WTC11 (cell line): ENCODE data around the gene MAPKAP1. TPM values are rescaled to one million over a fixed set of nuclear protein-coding genes. Genes with fewer than 3 reads are reported as not detected.

Experiments
- ATAC-seq: fragments of 200-7000 bp; cut with Tn5 transposase; 2 replicates; pipeline ENCODE4 v1.10.0; 2021; ENCODE audit warnings: mild to moderate bottlenecking, moderate library complexity
- CTCF ChIA-PET: fragments of 300-600 bp; sonication (Branson Sonifier 250); formaldehyde crosslinking; loops from one replicate; lab custom pipeline; 2021; ENCODE audit warnings: antibody characterized with exemption; lab: Charles Lee
- POLR2A ChIA-PET: fragments of 350-600 bp; sonication (Branson Sonifier 250); formaldehyde crosslinking; loops from one replicate; lab custom pipeline; 2021; ENCODE audit warnings: antibody characterized with exemption; lab: Charles Lee
- DNase-seq: peaks from one replicate; pipeline ENCODE4 v3.0.0; 2021; ENCODE audit warnings: low spot score
- H3K27ac Mint-ChIP-seq: 2 replicates; pipeline ENCODE4 v1.8.0; 2021; ENCODE audit warnings: mixed read lengths
- H3K27me3 Mint-ChIP-seq: 2 replicates; pipeline ENCODE4 v1.8.0; 2021; ENCODE audit warnings: low read depth, mild to moderate bottlenecking, moderate library complexity, mixed read lengths
- H3K36me3 Mint-ChIP-seq: 2 replicates; pipeline ENCODE4 v1.8.0; 2021; ENCODE audit warnings: mixed read lengths
- H3K4me1 Mint-ChIP-seq: 2 replicates; pipeline ENCODE4 v1.8.0; 2022; ENCODE audit warnings: mixed read lengths
- H3K4me3 Mint-ChIP-seq: 2 replicates; pipeline ENCODE4 v1.8.0; 2021; ENCODE audit warnings: mild to moderate bottlenecking, moderate library complexity, mixed read lengths
- H3K9me3 Mint-ChIP-seq: 2 replicates; pipeline ENCODE4 v1.8.0; 2021; ENCODE audit warnings: mixed read lengths
- ATF3 ChIP-seq: sonication (generic); formaldehyde crosslinking; conservative IDR thresholded peaks from 2 replicates; pipeline ENCODE4 v1.8.1; 2022; ENCODE audit warnings: mild to moderate bottlenecking, missing genetic modification reagents
- CBFB ChIP-seq: sonication (generic); formaldehyde crosslinking; IDR thresholded peaks from 2 replicates; pipeline ENCODE4 v1.8.1; 2022; ENCODE audit warnings: mild to moderate bottlenecking, low read depth, missing genetic modification reagents
- GABPB1 ChIP-seq: sonication (generic); formaldehyde crosslinking; IDR thresholded peaks from 2 replicates; pipeline ENCODE4 v1.8.1; 2023; ENCODE audit warnings: mild to moderate bottlenecking, missing genetic modification reagents
- HMGA2 ChIP-seq: fragments of 250-450 bp; sonication (Bioruptor Pico); IDR thresholded peaks from 2 replicates; pipeline ENCODE4 v1.4.0; 2021; ENCODE audit warnings: mild to moderate bottlenecking, moderate library complexity
- JAZF1 ChIP-seq: fragments of 250-450 bp; sonication (Bioruptor Pico); IDR thresholded peaks from 2 replicates; pipeline ENCODE4 v1.9.0; 2021; ENCODE audit warnings: moderate library complexity, mild to moderate bottlenecking, inconsistent platforms
- NFYB ChIP-seq: sonication (generic); formaldehyde crosslinking; conservative IDR thresholded peaks from 2 replicates; pipeline ENCODE4 v1.8.0; 2022; ENCODE audit warnings: low read depth, missing genetic modification reagents
- PRRX2 ChIP-seq: fragments of 250-450 bp; sonication (Bioruptor Pico); IDR thresholded peaks from 2 replicates; pipeline ENCODE4 v1.8.0; 2021; ENCODE audit warnings: mild to moderate bottlenecking
- RELA ChIP-seq: sonication (generic); formaldehyde crosslinking; IDR thresholded peaks from 2 replicates; pipeline ENCODE4 v1.8.1; 2022; ENCODE audit warnings: missing genetic modification reagents, mild to moderate bottlenecking, borderline replicate concordance
- TCF7 ChIP-seq: sonication (generic); formaldehyde crosslinking; IDR thresholded peaks from 2 replicates; pipeline ENCODE4 v1.8.0; 2022; ENCODE audit warnings: mild to moderate bottlenecking, low read depth, missing genetic modification reagents, moderate library complexity
- TP53 ChIP-seq: sonication (generic); formaldehyde crosslinking; IDR thresholded peaks from 2 replicates; pipeline ENCODE4 v1.8.1; 2023; ENCODE audit warnings: mild to moderate bottlenecking, missing genetic modification reagents
- ZNF121 ChIP-seq: sonication (generic); formaldehyde crosslinking; IDR thresholded peaks from 2 replicates; pipeline ENCODE4 v1.8.0; 2023; ENCODE audit warnings: missing genetic modification reagents
- ZNF232 ChIP-seq: sonication (generic); formaldehyde crosslinking; IDR thresholded peaks from 2 replicates; pipeline ENCODE4 v1.8.0; 2022; ENCODE audit warnings: mild to moderate bottlenecking, missing genetic modification reagents
- ZSCAN18 ChIP-seq: fragments of 250-450 bp; sonication (Bioruptor Pico); IDR thresholded peaks from 2 replicates; pipeline ENCODE4 v2.1.2; 2022; ENCODE audit warnings: mild to moderate bottlenecking, moderate library complexity
- total RNA-seq: library from RNA; stranded (reverse); gene quantifications from 3 replicates; pipeline ENCODE4 v1.2.3, GENCODE V29; 2021
- TF ChIP-seq, protein P1 (sequence below): sonication (generic); formaldehyde crosslinking; IDR thresholded peaks from 2 replicates; pipeline ENCODE4 v1.8.0; 2023; ENCODE audit warnings: missing genetic modification reagents
- TF ChIP-seq, protein P2 (sequence below): sonication (generic); formaldehyde crosslinking; IDR thresholded peaks from 2 replicates; pipeline ENCODE4 v1.8.1; 2023; ENCODE audit warnings: mild to moderate bottlenecking, missing genetic modification reagents
- TF ChIP-seq, protein P3 (sequence below): fragments of 250-450 bp; sonication (Bioruptor Pico); IDR thresholded peaks from 2 replicates; pipeline ENCODE4 v1.9.0; 2021; ENCODE audit warnings: mild to moderate bottlenecking
- TF ChIP-seq, protein P4 (sequence below): sonication (generic); formaldehyde crosslinking; IDR thresholded peaks from 2 replicates; pipeline ENCODE4 v1.8.1; 2023; ENCODE audit warnings: mild to moderate bottlenecking, missing genetic modification reagents, moderate library complexity
- TF ChIP-seq, protein P5 (sequence below): sonication (generic); formaldehyde crosslinking; IDR thresholded peaks from 2 replicates; pipeline ENCODE4 v1.8.1; 2023; ENCODE audit warnings: mild to moderate bottlenecking, missing genetic modification reagents, borderline replicate concordance
- TF ChIP-seq, protein P6 (sequence below): sonication (generic); formaldehyde crosslinking; IDR thresholded peaks from 2 replicates; pipeline ENCODE4 v1.8.0; 2023; ENCODE audit warnings: mild to moderate bottlenecking, missing genetic modification reagents

Gene MAPKAP1
- total RNA-seq, 1 experiment from 2014 or later: 111 TPM

GRCh38 chr9:125443367-125443766 is 263.6 kb downstream of the MAPKAP1 start (continued):
- no peak for TF ChIP-seq ZNF121 (CRISPR knock-in tag)
- TF ChIP-seq, protein P1, sequence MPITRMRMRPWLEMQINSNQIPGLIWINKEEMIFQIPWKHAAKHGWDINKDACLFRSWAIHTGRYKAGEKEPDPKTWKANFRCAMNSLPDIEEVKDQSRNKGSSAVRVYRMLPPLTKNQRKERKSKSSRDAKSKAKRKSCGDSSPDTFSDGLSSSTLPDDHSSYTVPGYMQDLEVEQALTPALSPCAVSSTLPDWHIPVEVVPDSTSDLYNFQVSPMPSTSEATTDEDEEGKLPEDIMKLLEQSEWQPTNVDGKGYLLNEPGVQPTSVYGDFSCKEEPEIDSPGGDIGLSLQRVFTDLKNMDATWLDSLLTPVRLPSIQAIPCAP: no peak
- TF ChIP-seq GABPB1 (CRISPR knock-in tag): no peak
- TF ChIP-seq, all 79 proteins: peak for 0

- ChIA-PET POLR2A (interaction anchor here (0.6 to 0.7 kb wide), 2 partner anchors 8 to 62 kb away, joined by 4 read pairs; no protein-coding TSS in a partner anchor), CTCF (interaction anchor here (0.6 kb wide), 1 partner anchor 12 kb away, joined by 3 read pairs; no protein-coding TSS in a partner anchor)
- Mint-ChIP-seq H3K27ac (peak overlapping the region; percentile 44; the same call in 1 of the 2 replicates), H3K27me3 (no peaks in the 10 kb centered on the region), H3K4me1 (peaks cover 12% of the 10 kb centered on the region), H3K4me3 (no peak overlapping the region), H3K9me3 (no peaks in the 10 kb centered on the region), H3K36me3 (peaks cover 7% of the 10 kb centered on the region)
- TF ChIP-seq JAZF1 (no peak), HMGA2 (CRISPR knock-in tag) (no peak), RELA (no peak), TCF7 (CRISPR knock-in tag) (no peak), PRRX2 (no peak), TP53 (CRISPR knock-in tag) (no peak), CBFB (no peak)
- TF ChIP-seq, protein P2, sequence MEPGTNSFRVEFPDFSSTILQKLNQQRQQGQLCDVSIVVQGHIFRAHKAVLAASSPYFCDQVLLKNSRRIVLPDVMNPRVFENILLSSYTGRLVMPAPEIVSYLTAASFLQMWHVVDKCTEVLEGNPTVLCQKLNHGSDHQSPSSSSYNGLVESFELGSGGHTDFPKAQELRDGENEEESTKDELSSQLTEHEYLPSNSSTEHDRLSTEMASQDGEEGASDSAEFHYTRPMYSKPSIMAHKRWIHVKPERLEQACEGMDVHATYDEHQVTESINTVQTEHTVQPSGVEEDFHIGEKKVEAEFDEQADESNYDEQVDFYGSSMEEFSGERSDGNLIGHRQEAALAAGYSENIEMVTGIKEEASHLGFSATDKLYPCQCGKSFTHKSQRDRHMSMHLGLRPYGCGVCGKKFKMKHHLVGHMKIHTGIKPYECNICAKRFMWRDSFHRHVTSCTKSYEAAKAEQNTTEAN (CRISPR knock-in tag): no peak
- TF ChIP-seq, protein P3, sequence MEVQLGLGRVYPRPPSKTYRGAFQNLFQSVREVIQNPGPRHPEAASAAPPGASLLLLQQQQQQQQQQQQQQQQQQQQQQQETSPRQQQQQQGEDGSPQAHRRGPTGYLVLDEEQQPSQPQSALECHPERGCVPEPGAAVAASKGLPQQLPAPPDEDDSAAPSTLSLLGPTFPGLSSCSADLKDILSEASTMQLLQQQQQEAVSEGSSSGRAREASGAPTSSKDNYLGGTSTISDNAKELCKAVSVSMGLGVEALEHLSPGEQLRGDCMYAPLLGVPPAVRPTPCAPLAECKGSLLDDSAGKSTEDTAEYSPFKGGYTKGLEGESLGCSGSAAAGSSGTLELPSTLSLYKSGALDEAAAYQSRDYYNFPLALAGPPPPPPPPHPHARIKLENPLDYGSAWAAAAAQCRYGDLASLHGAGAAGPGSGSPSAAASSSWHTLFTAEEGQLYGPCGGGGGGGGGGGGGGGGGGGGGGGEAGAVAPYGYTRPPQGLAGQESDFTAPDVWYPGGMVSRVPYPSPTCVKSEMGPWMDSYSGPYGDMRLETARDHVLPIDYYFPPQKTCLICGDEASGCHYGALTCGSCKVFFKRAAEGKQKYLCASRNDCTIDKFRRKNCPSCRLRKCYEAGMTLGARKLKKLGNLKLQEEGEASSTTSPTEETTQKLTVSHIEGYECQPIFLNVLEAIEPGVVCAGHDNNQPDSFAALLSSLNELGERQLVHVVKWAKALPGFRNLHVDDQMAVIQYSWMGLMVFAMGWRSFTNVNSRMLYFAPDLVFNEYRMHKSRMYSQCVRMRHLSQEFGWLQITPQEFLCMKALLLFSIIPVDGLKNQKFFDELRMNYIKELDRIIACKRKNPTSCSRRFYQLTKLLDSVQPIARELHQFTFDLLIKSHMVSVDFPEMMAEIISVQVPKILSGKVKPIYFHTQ (CRISPR knock-in tag): no peak
- ATAC-seq: no peak
- DNase-seq: no peak
These were observed 264.6 kb downstream of the MAPKAP1 start for GRCh38 chr9:125442452-125442851.

DNA sequence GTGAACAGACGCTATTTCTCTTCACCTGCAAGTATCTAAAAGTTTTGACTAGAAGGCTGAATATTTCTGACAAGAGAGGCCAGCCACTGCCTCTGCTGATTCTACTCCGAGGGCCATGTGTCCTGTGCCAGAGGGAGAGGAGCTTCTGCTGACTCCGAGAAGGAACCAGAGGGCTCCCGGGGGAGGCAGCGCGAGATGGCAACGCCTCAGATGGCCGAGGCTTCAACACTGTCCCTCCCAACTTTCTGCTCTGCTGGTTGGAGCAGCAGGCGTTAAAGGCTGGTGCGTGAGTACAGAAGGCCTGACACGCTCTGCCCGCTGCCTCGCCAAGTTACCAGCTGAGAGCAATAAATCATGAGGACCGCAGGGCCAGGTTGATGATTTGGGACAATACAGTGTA is 266.6 kb downstream of the MAPKAP1 start:
- no peaks in the 10 kb centered on the region for H3K9me3 Mint-ChIP-seq
- CTCF ChIA-PET: interaction anchor here (1.9 kb wide), 1 partner anchor 33 kb away, joined by 6 read pairs; no protein-coding TSS in a partner anchor
- peaks cover 3% of the 10 kb centered on the region for H3K4me1 Mint-ChIP-seq
- no peak for TF ChIP-seq ATF3 (CRISPR knock-in tag)
- TF ChIP-seq NFYB (CRISPR knock-in tag): no peak
- TF ChIP-seq, protein P4, sequence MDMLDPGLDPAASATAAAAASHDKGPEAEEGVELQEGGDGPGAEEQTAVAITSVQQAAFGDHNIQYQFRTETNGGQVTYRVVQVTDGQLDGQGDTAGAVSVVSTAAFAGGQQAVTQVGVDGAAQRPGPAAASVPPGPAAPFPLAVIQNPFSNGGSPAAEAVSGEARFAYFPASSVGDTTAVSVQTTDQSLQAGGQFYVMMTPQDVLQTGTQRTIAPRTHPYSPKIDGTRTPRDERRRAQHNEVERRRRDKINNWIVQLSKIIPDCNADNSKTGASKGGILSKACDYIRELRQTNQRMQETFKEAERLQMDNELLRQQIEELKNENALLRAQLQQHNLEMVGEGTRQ (CRISPR knock-in tag): no peak
- no peak for TF ChIP-seq ZNF232 (CRISPR knock-in tag)
- TF ChIP-seq, protein P5, sequence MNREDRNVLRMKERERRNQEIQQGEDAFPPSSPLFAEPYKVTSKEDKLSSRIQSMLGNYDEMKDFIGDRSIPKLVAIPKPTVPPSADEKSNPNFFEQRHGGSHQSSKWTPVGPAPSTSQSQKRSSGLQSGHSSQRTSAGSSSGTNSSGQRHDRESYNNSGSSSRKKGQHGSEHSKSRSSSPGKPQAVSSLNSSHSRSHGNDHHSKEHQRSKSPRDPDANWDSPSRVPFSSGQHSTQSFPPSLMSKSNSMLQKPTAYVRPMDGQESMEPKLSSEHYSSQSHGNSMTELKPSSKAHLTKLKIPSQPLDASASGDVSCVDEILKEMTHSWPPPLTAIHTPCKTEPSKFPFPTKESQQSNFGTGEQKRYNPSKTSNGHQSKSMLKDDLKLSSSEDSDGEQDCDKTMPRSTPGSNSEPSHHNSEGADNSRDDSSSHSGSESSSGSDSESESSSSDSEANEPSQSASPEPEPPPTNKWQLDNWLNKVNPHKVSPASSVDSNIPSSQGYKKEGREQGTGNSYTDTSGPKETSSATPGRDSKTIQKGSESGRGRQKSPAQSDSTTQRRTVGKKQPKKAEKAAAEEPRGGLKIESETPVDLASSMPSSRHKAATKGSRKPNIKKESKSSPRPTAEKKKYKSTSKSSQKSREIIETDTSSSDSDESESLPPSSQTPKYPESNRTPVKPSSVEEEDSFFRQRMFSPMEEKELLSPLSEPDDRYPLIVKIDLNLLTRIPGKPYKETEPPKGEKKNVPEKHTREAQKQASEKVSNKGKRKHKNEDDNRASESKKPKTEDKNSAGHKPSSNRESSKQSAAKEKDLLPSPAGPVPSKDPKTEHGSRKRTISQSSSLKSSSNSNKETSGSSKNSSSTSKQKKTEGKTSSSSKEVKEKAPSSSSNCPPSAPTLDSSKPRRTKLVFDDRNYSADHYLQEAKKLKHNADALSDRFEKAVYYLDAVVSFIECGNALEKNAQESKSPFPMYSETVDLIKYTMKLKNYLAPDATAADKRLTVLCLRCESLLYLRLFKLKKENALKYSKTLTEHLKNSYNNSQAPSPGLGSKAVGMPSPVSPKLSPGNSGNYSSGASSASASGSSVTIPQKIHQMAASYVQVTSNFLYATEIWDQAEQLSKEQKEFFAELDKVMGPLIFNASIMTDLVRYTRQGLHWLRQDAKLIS (CRISPR knock-in tag): no peak
- TF ChIP-seq, protein P6, sequence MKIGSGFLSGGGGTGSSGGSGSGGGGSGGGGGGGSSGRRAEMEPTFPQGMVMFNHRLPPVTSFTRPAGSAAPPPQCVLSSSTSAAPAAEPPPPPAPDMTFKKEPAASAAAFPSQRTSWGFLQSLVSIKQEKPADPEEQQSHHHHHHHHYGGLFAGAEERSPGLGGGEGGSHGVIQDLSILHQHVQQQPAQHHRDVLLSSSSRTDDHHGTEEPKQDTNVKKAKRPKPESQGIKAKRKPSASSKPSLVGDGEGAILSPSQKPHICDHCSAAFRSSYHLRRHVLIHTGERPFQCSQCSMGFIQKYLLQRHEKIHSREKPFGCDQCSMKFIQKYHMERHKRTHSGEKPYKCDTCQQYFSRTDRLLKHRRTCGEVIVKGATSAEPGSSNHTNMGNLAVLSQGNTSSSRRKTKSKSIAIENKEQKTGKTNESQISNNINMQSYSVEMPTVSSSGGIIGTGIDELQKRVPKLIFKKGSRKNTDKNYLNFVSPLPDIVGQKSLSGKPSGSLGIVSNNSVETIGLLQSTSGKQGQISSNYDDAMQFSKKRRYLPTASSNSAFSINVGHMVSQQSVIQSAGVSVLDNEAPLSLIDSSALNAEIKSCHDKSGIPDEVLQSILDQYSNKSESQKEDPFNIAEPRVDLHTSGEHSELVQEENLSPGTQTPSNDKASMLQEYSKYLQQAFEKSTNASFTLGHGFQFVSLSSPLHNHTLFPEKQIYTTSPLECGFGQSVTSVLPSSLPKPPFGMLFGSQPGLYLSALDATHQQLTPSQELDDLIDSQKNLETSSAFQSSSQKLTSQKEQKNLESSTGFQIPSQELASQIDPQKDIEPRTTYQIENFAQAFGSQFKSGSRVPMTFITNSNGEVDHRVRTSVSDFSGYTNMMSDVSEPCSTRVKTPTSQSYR (CRISPR knock-in tag): no peak
- TF ChIP-seq ZSCAN18 (CRISPR knock-in tag): no peak

More for the DNA sequence above, 266.6 kb downstream of the MAPKAP1 start:
- no peak overlapping the region for H3K4me3 Mint-ChIP-seq
- ATAC-seq (no peak), DNase-seq (no peak)
- 0 out of 2 replicates have a peak overlapping the region, but pooled peaks have one; percentile 16 for H3K27ac Mint-ChIP-seq
- POLR2A ChIA-PET: no interaction called here
- peaks cover 7% of the 10 kb centered on the region for H3K36me3 Mint-ChIP-seq
- no peaks in the 10 kb centered on the region for H3K27me3 Mint-ChIP-seq
